Mucosa of gallbladder (tissue), 1 donor: ENCODE data around the gene PRM2. TPM values are rescaled to one million over a fixed set of nuclear protein-coding genes. Genes with fewer than 3 reads are reported as not detected.

ENCODE experiments used
- DNase-seq: peaks from one replicate; pipeline ENCODE4 v3.0.0-alpha.2; 2020; ENCODE audit warnings: low spot score
- total RNA-seq: library from RNA; stranded (reverse); gene quantifications from one replicate; pipeline ENCODE4 v1.2.1, GENCODE V29; 2021
- donor health status: DM: no; HTN: no; CAD: no.

The PRM2 gene, protein sequence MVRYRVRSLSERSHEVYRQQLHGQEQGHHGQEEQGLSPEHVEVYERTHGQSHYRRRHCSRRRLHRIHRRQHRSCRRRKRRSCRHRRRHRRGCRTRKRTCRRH
- not detected for total RNA-seq

- DNase-seq = no peak
Observed at GRCh38 chr16:11276143-11276895, at the start of gene PRM2. PRM2 (minus strand) TSS chr16:11276480; CDS start chr16:11276370, 110 bp downstream.

GRCh38 chr16:11325404-11326083 lies 49.3 kb upstream of the PRM2 start:
- DNase-seq = no peak

DNA sequence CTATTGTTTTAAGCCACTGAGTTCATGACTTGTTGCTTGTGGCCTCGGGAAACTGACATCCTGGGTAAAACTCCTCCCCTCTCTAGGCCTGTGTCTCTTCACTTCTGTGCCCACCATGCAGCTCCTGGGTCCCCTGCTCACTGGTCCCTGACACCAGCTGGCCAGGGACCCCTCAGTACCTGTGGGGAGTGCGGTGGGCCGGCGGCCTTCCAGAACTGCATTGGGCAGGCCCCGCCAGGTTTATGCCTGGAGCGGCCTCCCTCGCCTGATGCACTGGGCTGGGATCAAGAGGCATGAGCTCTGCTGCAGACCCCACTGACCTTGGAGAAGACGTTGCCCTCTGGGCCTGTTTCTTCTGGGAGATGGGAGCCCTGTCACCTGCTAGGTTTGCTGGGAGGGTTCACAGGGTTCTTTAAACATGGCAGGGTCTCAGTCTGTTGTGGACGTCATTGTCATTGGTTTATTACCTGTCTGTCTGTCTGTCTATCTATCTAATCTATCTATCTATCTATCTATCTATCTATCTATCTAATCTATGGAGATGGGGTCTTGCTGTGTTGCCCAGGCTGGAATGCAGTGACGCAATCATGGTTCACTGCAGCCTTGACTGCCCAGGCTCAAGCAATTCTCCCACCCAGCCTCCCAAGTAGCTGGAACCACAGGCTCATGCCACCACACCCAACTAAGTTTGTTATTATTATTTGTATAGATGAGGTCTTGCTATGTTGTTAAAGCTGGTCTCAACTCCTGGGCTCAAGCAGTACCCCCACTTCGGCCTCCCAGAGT lies 47.5 kb upstream of the PRM2 start:
- no peak for DNase-seq

GRCh38 chr16:11322823-11323222 lies 46.5 kb upstream of the PRM2 start:
- DNase-seq = no peak

DNA sequence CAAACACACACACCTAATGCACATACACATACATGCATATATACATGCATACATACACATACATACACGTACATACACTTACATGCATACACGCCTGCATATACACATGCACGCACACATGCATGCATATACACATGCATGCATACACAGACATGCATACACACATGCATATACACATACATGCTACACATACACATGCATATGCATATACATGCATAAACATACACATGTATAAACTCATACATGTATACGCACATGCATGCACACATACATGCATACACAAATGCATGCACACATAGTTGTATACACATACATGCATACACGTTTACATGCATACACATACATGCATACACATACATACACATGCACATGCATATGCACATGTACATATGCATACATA lies 45.4 kb upstream of the PRM2 start:
- DNase-seq = no peak

DNA sequence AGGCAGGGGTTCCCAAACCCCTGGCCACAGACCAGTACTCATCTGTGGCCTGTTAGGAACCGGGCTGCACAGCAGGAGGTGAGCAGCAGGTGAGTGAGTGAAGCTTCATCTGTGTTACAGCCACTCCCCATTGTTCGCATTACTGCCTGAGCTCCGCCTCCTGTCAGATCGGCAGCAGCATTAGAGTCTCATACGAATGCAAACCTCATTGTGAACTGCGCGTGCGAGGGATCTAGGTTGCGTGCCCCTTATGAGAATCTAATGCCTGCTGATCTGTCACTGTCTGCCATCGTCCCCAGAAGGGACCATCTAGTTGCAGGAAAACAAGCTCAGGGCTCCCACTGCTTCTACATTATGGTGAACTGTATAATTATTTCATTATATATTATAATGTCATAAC lies 43.9 kb upstream of the PRM2 start:
- DNase-seq = no peak

- DNase-seq = no peak
Observed at GRCh38 chr16:11319529-11320146, 43.4 kb upstream of the PRM2 start.

DNA sequence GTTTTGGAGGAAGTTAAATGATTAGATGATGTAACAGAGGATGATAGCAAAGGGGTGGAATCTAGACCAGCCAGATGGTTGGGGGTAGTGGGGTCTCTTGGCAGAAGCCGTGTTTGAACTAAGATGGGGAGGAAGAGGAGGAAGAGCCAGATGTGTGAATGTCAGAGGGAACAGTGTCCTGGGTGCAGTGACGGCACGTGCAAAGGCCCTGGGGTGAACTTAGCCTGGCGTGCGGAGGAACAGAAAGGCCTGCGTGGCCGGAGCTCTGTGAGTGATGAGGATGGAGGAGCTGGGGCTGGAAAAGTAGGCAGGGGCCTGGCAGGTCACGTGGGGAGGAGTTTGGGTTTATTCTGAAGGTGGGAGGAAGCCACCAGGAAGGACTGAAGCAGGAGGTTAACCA lies 42.5 kb upstream of the PRM2 start:
- DNase-seq = no peak

DNA sequence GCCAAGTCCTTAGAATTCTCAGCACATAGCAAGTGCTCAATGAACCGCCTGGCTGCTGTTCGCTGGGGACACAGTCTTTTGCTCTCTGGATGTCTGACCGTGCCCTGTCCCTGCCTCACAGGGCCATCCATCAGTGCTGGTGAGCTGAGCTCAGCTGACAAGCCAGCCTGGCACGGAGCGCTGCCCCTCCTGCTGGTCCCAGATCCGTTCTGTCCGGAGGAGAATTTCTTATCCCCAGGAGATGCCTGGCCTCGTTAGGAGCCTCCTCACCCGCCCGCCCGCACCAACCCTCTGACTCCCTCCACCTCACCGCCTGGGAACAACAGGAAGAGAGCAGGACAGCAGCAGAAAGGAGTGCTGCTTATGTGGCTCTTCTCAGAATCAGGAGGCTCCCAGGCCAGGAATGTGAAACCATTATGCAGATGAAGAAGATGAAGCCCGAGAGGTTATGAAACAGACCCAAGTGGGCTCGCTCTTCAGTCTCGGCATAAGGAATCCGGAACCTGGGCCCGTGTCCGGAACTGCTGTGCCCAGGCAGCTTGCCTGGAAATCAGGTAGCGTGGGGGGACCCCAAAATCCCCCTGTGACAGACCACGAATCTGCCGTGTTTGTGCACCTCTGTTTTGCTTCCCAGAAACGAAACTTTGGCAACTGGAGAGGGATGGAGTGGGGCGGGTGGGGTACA lies 40.2 kb upstream of the PRM2 start:
- DNase-seq = no peak

- no peak for DNase-seq
Observed at GRCh38 chr16:11315510-11315909, 39.2 kb upstream of the PRM2 start.

GRCh38 chr16:11314309-11314894 lies 38.1 kb upstream of the PRM2 start:
- DNase-seq = no peak

DNA sequence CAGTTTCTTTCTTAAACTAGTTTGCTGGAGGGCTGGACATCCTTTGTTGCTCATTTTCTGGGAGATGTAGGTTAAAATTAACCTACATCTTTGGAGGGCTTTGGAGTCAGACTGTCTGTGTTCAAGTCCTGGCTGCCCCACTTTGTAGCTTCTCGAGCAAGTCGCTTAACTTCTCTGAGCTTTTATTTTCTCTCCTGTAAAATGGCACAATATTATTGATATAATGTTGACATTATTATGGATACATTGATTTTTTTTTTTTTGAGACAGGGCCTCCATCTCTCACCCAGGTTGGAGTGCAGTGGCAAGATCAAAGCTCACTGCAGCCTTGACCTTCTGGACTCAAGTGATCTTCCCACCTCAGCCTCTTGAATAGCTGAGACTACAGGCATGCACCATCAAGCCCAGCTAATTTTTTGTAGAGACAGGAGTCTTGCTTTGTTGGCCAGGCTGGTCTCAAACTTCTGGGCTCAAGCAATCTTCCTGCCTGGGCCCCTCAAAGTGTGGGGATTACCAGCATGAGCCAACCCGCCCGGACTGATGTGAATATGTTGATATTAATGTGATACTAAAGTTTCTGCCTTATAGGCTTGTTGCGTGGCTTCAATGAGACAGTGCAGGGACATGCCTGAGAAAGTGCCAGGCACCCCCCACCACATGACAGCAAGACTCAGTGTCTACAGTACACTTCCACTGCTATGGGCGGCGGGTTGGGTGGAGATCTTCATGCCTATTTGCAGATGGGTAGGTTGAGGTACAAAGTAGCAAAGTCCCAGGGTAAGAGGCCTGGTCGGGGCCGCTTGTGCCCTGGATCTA lies 37.4 kb upstream of the PRM2 start:
- no peak for DNase-seq

DNA sequence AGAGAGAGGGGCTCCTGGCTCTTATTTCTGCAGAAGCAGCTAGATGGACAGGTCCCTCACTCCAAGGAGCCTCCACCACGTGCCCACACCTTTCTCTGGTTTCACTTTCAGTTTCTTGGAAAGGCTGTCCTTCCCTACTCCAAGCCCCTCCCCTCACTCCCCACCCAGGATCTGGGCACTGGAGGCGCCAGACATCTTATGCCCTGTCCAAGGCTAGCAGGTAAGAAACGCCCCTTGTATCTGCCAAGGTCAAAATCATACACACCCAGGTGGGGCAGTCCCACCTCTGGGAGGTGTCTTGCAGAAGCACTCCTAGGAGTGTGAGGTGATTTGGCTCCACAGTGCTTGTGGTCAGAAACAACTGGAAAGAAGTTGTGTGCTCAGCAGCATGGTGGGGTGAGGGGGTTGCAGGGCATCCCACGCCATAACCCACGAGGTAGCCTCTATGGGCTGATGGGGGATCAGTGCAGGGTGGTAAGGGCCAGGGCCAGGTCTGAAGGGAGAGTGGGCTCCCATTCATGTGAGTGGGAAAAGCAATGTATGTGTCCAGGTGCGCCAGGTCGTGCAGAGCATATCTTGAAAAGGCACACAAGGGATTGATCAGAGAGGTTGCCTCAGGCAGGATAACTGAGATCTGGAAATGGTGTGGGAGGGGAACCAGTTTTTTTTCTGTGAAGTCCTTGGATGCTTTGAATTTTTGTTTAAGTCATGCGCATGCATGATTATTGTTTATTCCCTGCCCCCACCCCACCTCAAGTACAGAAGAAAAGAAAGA lies 36.6 kb upstream of the PRM2 start:
- DNase-seq = peak; percentile 28

- DNase-seq = no peak
Observed at GRCh38 chr16:11310997-11311561, 34.8 kb upstream of the PRM2 start.

GRCh38 chr16:11310634-11310977 lies 34.3 kb upstream of the PRM2 start:
- DNase-seq = no peak

- DNase-seq = no peak
Observed at GRCh38 chr16:11309895-11310633, 33.8 kb upstream of the PRM2 start.

DNA sequence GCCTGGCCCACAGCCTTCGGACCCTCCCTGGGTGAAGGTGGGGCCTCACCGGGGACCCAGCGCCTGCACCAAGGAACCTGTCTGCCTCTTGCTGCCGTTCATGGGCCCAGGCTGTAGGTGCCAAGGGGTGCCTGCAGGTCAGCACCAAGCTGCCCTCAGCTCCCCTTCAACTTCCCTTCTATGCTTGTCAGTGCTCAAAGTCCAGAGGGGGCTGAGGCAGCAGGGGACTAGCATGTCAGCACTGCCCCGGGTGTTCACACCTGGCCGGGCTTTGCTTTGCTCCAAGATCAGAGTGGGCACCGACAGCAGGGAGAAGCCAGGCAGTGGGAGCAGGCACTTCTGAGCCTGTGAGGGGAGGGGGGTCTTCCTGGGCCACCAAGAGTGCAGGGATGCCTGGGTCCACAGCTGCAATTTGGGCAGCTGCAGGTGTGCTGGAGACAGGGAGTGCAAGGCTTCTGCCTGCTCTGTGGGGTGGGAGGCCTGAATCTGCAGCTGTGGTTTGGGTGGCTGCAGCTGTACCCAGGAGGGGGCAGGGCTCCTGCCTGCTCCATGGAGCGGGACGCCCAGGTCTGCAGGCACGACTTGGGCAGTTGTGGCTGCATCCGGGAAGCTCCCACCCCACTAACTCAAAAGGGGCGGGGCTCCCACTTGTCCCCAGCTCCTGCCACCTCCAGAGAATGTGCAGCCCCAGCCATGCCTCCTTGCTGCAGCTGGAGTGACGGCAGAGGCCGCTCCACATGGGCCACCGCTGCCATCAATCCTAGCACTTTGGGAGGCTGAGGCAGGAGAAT lies 32.4 kb upstream of the PRM2 start:
- DNase-seq = no peak
